8988T (cell line): Measurements from ENCODE around the gene CNDP2.
"Not testable (repeated sequence)": the region's sequence is repeated elsewhere in the genome, so short reads cannot be mapped to it uniquely, and the experiment has no call there.

Experiments used
- DNase-seq: peaks from one replicate; pipeline ENCODE4 v3.0.0; 2011

CNDP2 gene

DNA sequence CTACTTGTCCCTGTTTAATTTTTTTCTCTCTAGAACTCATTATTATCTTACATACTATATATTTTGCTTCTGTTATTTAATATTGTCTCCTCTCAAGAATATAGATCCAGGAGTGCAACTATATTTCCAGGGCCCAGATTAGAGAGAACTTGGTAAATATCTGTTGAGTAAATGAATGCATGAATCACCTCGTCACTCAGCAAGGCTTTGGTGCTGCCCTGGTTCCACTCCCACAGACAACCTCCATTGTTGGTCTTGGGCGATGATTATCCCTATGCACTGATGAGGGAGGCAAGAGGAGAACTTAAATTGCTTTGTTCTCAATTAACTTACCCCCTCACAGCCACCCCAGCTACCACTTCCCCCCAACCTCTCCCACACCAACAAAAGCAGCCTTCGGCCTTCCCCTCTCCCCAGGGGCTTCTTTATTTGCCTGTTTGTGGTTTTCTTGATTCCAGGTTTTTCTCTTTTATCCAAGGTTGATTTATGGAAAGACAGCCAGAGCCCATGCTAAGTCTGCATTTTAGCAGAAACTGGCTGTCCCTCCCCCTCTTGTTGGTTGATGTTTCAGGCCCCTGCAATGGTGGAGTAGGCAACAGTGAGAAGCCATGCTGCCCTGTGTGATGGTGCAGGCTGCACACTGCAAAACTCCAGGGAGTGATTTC, 22.1 kb upstream of the CNDP2 start:
- DNase-seq = no peak

- no peak for DNase-seq
These were observed 20.0 kb upstream of the CNDP2 start for GRCh38 chr18:74476140-74476539.

GRCh38 chr18:74477771-74478170, 18.4 kb upstream of the CNDP2 start:
- no peak for DNase-seq

DNA sequence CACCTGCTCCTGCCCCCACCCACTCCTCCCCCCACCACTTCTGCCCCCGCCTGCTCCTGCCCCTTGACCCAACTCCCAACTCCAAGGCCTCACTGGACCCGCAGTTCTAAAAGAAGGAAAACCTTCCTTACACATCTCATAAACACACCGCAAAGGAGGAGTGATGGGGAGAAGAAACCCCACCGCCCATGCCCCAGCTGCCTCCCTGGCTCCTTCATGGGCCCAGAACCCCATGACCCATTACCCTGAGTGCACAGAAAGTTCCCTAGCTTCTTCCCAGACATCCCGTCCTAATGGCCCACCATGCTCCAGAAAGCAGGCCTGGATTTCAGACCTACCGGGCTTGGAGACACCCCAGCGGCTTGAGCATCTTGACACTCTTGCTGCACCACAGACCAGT, 17.8 kb upstream of the CNDP2 start:
- DNase-seq = no peak

DNA sequence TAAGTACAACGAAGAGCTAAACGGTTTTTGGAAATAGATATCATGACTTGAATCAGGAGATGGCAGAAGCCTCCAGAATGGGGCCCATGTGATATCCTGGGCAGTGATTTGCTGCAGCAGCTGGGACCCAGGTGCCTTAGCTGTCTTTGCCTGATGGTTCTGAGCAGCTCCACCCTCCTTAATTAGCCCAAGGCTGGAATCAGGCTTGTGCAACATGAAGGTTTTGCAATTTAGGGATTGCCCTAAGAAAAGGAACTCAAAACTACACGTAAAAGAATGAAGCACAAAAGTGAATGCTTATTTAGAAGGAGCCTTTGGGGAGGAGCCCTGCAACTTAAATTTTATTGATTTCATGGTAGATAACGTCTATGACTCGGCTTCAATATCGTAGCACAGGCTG, 17.3 kb upstream of the CNDP2 start:
- DNase-seq = no peak

- DNase-seq = no peak
These were observed 16.5 kb upstream of the CNDP2 start for GRCh38 chr18:74479486-74480148.

GRCh38 chr18:74480149-74480651, 16.0 kb upstream of the CNDP2 start:
- no peak for DNase-seq

DNA sequence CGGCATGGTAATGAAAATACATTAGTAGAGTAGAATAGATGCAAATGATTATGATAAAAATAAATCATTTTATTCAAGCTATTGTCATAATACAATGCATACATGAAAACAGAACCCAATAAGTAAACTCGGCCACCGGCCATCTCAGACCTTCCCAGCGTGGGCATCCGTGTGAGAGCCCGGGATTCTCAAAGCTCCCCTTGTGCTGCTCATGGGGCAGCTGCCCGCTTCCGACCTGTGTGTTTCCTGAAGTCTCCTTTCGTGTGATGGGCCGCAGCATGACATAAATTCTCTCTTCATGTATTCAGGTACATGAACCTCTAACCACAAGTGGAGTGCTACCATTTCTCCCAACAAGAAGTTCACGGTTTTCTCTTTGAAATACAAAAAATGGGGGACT, 13.5 kb upstream of the CNDP2 start:
- DNase-seq = no peak

GRCh38 chr18:74486119-74486849, 9.9 kb upstream of the CNDP2 start:
- DNase-seq = no peak

- no peak for DNase-seq
These were observed 7.8 kb upstream of the CNDP2 start for GRCh38 chr18:74488354-74488753.

GRCh38 chr18:74488864-74489263, 7.3 kb upstream of the CNDP2 start:
- DNase-seq = no peak

DNA sequence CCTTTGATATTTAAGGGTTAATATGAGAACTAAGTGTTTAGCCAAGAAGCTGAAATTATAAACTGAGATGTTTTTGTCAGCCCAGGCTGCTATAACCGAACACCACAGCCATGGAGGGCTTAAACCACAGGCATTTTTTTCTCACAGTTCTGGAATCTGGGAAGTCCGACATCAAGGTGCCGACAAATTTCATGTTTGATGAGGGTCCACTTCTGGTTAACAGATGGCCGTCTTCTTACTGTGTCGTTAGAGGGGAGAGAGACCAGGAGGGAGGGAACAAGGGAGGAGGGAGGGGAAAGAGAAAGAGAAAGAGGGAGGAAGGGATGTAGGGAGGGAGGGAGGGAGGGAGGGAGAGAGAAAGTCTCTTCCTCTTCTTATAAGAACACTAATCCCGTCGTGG, 6.5 kb upstream of the CNDP2 start:
- no peak for DNase-seq

GRCh38 chr18:74492259-74492658, 3.9 kb upstream of the CNDP2 start:
- DNase-seq = no peak

DNA sequence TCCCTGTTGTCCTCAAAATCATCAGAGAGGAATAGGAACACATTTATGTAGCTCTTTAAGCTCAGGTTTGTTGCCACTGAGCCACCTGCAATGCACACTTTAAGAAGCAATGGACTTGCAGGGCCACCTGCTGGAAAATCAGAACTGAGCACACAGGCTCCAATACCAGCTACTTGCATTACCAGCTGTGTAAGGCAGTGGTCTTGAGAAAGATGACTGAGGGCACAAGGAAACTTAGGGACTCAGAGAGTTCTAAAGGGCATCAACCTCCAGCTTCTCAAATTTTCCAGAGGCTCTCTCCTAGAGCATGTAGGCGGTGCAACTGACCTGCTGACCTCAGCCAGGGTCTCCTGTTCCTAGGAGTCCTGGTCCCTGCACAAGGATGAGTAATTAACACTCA, 2.5 kb upstream of the CNDP2 start:
- DNase-seq = no peak

DNA sequence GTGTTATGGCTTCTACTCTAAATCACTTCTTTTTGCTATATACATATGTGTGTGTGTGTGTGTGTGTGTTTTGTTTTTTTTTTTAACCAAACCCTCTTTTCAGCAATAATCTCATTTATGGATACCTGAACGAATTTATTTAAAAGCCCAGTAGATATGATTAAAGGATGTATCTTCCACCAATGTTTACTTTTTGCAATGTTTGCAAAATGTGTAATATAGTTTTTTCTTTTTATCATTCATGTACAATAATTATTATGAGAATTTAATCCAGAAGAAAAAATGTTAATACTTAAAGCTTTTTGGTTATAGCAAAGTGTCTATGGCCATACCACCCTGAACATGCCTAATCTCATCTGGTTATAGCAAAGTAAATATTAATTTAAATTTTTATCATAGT, 1.6 kb upstream of the CNDP2 start:
- no peak for DNase-seq

DNA sequence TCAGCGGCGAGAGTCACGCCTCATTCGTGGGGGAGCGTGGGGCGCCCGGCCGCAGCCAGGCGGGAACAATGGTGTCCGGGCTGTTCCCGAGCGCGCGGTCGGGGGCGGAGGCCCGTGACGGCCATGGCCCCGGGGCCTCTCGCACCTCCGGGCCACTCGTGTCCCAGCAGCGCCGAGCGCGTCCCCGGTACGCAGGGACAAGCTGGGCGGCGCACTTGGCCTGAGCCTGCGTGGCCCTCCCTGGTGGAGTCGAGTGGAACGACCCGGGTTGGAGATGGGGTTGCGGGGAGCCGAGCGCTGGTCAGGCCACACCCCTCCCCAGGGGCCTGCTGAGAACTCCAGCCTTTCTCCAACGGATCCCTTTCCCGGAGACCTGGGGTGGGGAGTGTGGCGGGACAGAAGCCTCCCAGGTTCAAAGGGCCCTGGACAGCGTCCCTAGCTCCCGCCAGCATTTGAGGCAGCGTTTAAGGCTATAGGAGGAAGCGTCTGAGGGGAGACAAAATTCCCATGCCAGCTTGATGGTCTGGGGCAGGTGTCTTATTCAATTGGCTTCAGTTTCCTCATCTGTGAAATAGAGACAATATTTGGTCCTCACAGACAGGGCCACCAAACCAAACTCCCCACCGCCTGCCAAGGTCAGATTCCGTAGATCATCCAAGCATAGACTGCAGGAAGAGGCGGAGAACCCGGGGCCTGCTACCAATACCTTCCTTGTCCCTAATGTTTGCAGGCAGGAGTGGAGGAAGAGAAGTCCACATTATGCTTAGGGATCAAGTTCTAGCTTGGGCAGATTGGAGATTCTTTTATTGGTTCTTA, 553 bp downstream of the CNDP2 start:
- no peak for DNase-seq

GRCh38 chr18:74497324-74497676, 1.1 kb downstream of the CNDP2 start:
- no peak for DNase-seq

GRCh38 chr18:74497778-74498177, 1.6 kb downstream of the CNDP2 start:
- no peak for DNase-seq

DNA sequence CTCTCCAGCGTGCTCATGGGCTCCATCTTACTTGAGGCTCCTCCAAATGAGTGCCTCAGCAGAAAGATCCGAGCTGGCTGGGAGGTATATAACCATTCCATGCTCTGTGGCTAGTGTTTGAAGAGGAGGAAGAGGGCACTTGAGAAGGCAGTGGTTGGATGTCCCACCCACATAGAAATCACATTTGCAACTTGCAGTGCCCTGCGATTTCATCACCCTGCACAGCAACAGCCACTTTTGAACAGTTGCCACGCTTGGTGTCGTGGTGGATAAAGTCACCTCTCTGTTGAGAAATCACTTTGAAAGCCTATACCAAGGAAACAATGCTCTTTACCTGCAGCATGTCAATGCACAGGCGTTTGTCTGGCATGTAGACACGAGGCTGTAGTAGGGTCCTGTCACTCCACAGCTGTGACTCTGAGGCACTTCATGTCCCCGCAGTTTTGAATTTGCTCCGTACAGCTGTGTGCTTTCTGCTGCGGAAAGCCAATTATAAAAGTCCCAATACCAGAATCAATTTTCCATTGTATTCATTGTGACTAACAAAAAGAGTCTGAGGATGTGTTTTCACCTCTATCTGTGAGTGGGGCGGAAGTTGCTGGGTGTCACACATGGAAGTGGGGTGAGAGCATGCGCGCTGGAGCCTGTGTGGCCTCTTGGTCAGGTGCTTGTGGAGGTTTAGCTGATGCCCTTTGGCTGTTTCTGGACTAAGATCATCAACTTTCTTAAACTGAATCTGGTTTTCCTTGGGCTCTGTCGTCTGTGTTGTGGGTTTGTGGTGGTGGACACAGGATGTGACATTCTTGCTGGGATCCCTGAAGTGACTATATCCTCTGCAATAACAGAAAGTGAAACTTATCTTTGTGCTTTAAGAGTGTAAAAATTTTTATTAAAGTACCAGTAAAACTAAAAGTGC, 2.8 kb downstream of the CNDP2 start:
- no peak for DNase-seq

DNA sequence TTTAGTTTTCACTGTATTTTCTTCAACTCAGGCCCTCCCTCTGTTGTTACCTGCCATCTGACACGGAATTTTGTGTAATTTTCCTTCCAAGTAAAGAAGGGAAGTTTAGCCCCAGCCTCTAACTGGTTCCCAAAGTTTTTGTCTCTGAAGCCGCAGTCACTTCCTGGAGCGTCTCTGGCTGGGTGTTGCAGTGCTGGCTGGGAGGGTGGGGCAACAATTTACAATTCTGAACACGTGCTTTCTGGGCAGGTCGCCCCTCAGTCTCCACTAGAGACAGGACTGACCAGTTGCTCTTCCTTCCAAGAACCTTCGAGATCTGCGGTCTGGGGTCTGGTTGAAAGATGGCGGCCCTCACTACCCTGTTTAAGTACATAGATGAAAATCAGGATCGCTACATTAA, 3.5 kb downstream of the CNDP2 start:
- no peak for DNase-seq

DNA sequence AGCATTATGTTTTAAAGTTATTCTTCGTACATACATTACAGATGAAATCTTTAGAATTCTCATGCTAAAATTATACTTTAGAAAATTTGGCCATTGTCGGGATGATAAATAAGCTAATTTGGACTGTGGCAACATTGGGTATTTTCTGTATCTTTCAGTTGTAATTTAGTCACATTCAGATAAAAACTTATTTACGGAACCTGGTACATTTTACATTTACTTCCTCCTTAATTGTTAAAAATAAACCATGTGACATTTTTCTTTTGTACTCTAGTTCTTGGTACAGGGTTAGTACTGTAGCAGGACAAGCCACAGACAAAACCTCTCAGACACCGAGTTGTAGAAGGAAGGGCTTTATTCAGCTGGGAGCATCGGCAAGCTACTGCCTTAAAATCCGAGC, 4.2 kb downstream of the CNDP2 start:
- DNase-seq = no peak

- not testable (repeated sequence) for DNase-seq
These were observed 4.6 kb downstream of the CNDP2 start for GRCh38 chr18:74500774-74501173.
